HCT116 (cell line): ENCODE measurements around the gene ANGPTL1.

Source experiments
- POLR2A ChIP-seq: IDR thresholded peaks from 2 replicates; pipeline ENCODE4 v1.7.0; 2011; ENCODE audit warnings: borderline replicate concordance; ENCODE audit not compliant: insufficient read depth, insufficient read length; ENCODE audit errors: extremely low read depth
- SP1 ChIP-seq: IDR thresholded peaks from 2 replicates; pipeline ENCODE4 v1.6.1; 2012; ENCODE audit warnings: low read depth
- TCF7L2 ChIP-seq: IDR thresholded peaks from 2 replicates; pipeline ENCODE4 v1.7.0; 2011; ENCODE audit warnings: borderline replicate concordance, inconsistent platforms; ENCODE audit not compliant: insufficient read depth, insufficient read length; ENCODE audit errors: extremely low read depth
- TF ChIP-seq, protein P1 (sequence below), 3 experiments: fragments of 200-600 bp in 1 of 3; sonication (generic) in 1 of 3; IDR thresholded peaks in 2 of 3; conservative IDR thresholded peaks in 1 of 3; 2 replicates each; pipeline ENCODE4 v1.5.1; 2012 to 2017; ENCODE audit warnings: low read depth in 2 of 3, low read length in 2 of 3, antibody characterized with exemption in 1 of 3, borderline replicate concordance in 1 of 3, control low read depth in 1 of 3, mild to moderate bottlenecking in 1 of 3, mixed read lengths in 1 of 3, mixed run types in 1 of 3, moderate library complexity in 1 of 3; ENCODE audit not compliant: insufficient read depth in 1 of 3
- TF ChIP-seq, protein P2 (sequence below): IDR thresholded peaks from 2 replicates; pipeline ENCODE4 v1.6.1; 2012; ENCODE audit warnings: low read depth

- TF ChIP-seq SP1 (no peak), POLR2A (no peak), TCF7L2 (no peak)
- TF ChIP-seq, protein P1, sequence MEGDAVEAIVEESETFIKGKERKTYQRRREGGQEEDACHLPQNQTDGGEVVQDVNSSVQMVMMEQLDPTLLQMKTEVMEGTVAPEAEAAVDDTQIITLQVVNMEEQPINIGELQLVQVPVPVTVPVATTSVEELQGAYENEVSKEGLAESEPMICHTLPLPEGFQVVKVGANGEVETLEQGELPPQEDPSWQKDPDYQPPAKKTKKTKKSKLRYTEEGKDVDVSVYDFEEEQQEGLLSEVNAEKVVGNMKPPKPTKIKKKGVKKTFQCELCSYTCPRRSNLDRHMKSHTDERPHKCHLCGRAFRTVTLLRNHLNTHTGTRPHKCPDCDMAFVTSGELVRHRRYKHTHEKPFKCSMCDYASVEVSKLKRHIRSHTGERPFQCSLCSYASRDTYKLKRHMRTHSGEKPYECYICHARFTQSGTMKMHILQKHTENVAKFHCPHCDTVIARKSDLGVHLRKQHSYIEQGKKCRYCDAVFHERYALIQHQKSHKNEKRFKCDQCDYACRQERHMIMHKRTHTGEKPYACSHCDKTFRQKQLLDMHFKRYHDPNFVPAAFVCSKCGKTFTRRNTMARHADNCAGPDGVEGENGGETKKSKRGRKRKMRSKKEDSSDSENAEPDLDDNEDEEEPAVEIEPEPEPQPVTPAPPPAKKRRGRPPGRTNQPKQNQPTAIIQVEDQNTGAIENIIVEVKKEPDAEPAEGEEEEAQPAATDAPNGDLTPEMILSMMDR (IDR thresholded peaks at IDR 0.05 in 2 of 3, conservative IDR thresholded peaks at IDR 0.05 in 1 of 3; ENCODE audit: borderline replicate concordance in 1 of 3, insufficient read depth in 1 of 3, low read depth in 2 of 3, low read length in 2 of 3), result no peak
- TF ChIP-seq, protein P2, sequence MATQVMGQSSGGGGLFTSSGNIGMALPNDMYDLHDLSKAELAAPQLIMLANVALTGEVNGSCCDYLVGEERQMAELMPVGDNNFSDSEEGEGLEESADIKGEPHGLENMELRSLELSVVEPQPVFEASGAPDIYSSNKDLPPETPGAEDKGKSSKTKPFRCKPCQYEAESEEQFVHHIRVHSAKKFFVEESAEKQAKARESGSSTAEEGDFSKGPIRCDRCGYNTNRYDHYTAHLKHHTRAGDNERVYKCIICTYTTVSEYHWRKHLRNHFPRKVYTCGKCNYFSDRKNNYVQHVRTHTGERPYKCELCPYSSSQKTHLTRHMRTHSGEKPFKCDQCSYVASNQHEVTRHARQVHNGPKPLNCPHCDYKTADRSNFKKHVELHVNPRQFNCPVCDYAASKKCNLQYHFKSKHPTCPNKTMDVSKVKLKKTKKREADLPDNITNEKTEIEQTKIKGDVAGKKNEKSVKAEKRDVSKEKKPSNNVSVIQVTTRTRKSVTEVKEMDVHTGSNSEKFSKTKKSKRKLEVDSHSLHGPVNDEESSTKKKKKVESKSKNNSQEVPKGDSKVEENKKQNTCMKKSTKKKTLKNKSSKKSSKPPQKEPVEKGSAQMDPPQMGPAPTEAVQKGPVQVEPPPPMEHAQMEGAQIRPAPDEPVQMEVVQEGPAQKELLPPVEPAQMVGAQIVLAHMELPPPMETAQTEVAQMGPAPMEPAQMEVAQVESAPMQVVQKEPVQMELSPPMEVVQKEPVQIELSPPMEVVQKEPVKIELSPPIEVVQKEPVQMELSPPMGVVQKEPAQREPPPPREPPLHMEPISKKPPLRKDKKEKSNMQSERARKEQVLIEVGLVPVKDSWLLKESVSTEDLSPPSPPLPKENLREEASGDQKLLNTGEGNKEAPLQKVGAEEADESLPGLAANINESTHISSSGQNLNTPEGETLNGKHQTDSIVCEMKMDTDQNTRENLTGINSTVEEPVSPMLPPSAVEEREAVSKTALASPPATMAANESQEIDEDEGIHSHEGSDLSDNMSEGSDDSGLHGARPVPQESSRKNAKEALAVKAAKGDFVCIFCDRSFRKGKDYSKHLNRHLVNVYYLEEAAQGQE, result no peak
These were observed 45.7 kb upstream of the ANGPTL1 start for GRCh38 chr1:178916448-178917174.
